Vagina (tissue), 2 donors: Measurements from ENCODE around the gene LCN2. TPM values are rescaled to one million over a fixed set of nuclear protein-coding genes. Genes with fewer than 3 reads are reported as not detected.
A peak's percentile ranks its signal among the peaks of the same experiment; 100 is the strongest.

ENCODE experiments used
- DNase-seq, 2 donors: peaks; one replicate each; pipeline ENCODE4 v3.0.0-alpha.2; 2017; ENCODE audit errors: extremely low spot score in 2 of 2
- H3K27ac ChIP-seq: fragments of 200-600 bp; sonication (generic); one replicate; pipeline ENCODE4 v1.5.1; 2019
- H3K27me3 ChIP-seq: fragments of 200-600 bp; sonication (generic); one replicate; pipeline ENCODE4 v1.5.1; 2019
- H3K36me3 ChIP-seq, 2 donors: fragments of 200-600 bp; sonication (generic); one replicate each; pipeline ENCODE4 v1.5.1; 2017 to 2019
- H3K4me1 ChIP-seq: fragments of 200-600 bp; sonication (generic); one replicate; pipeline ENCODE4 v1.5.1; 2019
- H3K4me3 ChIP-seq, 2 donors: fragments of 200-600 bp; sonication (generic); 1 replicate in 1 of 2; 2 replicates in 1 of 2; pipeline ENCODE4 v1.5.1; 2016 to 2019
- H3K9me3 ChIP-seq: fragments of 200-600 bp; sonication (generic); one replicate; pipeline ENCODE4 v1.5.1; 2019
- CTCF ChIP-seq, 3 experiments: fragments of 450-650 bp in 2 of 3; fragments of 200-600 bp in 1 of 3; sonication (generic) in 1 of 3; IDR thresholded peaks; one replicate each; pipeline ENCODE4 v1.5.1; 2017 to 2019; ENCODE audit warnings: antibody characterized with exemption in 3 of 3, mild to moderate bottlenecking in 2 of 3, moderate library complexity in 2 of 3
- POLR2A ChIP-seq, 2 donors: fragments of 450-650 bp; IDR thresholded peaks; one replicate each; pipeline ENCODE4 v1.6.1; 2017; ENCODE audit warnings: antibody characterized with exemption in 2 of 2, mild to moderate bottlenecking in 2 of 2, moderate library complexity in 2 of 2
- POLR2AphosphoS5 ChIP-seq, 2 donors: sonication (generic); formaldehyde crosslinking; IDR thresholded peaks; one replicate each; pipeline ENCODE4 v1.9.0; 2017; ENCODE audit warnings: antibody characterized with exemption in 2 of 2, mild to moderate bottlenecking in 2 of 2, low read depth in 1 of 2; ENCODE audit not compliant: insufficient read depth in 1 of 2
- intact Hi-C: fragments of 100-400 bp; cut with DNase I; formaldehyde crosslinking; loops from one replicate; pipeline ENCODE4 v1.15.1; 2023
- total RNA-seq: library from RNA; depleted of rRNA; stranded (reverse); fragments of >200 nt; gene quantifications from one replicate; pipeline ENCODE4 v1.2.3, GENCODE V29; 2016

The LCN2 gene
- total RNA-seq, 1 donor from 2014 or later = 136 TPM

- intact Hi-C loops = no loop called here
- no peaks in the 10 kb centered on the region for H3K4me1 ChIP-seq
- no peak for TF ChIP-seq POLR2AphosphoS5 (IDR thresholded peaks at IDR 0.05; ENCODE audit: insufficient read depth in 1 of 2, low read depth in 1 of 2)
- TF ChIP-seq POLR2A (IDR thresholded peaks at IDR 0.05) = no peak
- TF ChIP-seq CTCF (IDR thresholded peaks at IDR 0.05) = no peak
- no peak overlapping the region for H3K4me3 ChIP-seq
- no peak for DNase-seq
- H3K9me3 ChIP-seq = no peaks in the 10 kb centered on the region
- H3K27ac ChIP-seq = no peak overlapping the region
- H3K27me3 ChIP-seq = no peaks in the 10 kb centered on the region
- peaks cover 0 to 72% of the 10 kb centered on the region in 2 donors for H3K36me3 ChIP-seq
Measured at GRCh38 chr9:128168731-128169308, 19.6 kb downstream of the LCN2 start.

GRCh38 chr9:128169492-128169891 is 20.2 kb downstream of the LCN2 start:
- no peak for DNase-seq
- Histone ChIP-seq H3K27me3 (no peaks in the 10 kb centered on the region), H3K4me1 (no peaks in the 10 kb centered on the region), H3K36me3 (peaks cover 0 to 70% of the 10 kb centered on the region in 2 donors), H3K27ac (no peak overlapping the region), H3K9me3 (no peaks in the 10 kb centered on the region), H3K4me3 (no peak overlapping the region)
- intact Hi-C loops = no loop called here
- TF ChIP-seq POLR2AphosphoS5 (IDR thresholded peaks at IDR 0.05; ENCODE audit: insufficient read depth in 1 of 2, low read depth in 1 of 2) (no peak), POLR2A (IDR thresholded peaks at IDR 0.05) (no peak), CTCF (IDR thresholded peaks at IDR 0.05) (no peak)

- DNase-seq = no peak
- Histone ChIP-seq H3K27me3 (no peaks in the 10 kb centered on the region), H3K4me3 (no peak overlapping the region), H3K4me1 (no peaks in the 10 kb centered on the region), H3K27ac (no peak overlapping the region), H3K36me3 (peaks cover 0 to 70% of the 10 kb centered on the region in 2 donors), H3K9me3 (no peaks in the 10 kb centered on the region)
- TF ChIP-seq CTCF (IDR thresholded peaks at IDR 0.05) (no peak), POLR2A (IDR thresholded peaks at IDR 0.05) (no peak), POLR2AphosphoS5 (IDR thresholded peaks at IDR 0.05; ENCODE audit: insufficient read depth in 1 of 2, low read depth in 1 of 2) (no peak)
- intact Hi-C loops = no loop called here
Measured at GRCh38 chr9:128169925-128170324, 20.7 kb downstream of the LCN2 start.

- H3K4me3 ChIP-seq = no peak overlapping the region
- no peaks in the 10 kb centered on the region for H3K9me3 ChIP-seq
- TF ChIP-seq CTCF (IDR thresholded peaks at IDR 0.05) (no peak), POLR2AphosphoS5 (IDR thresholded peaks at IDR 0.05; ENCODE audit: insufficient read depth in 1 of 2, low read depth in 1 of 2) (no peak), POLR2A (IDR thresholded peaks at IDR 0.05) (no peak)
- no peaks in the 10 kb centered on the region for H3K27me3 ChIP-seq
- H3K36me3 ChIP-seq = peaks cover 0 to 67% of the 10 kb centered on the region in 2 donors
- no peaks in the 10 kb centered on the region for H3K4me1 ChIP-seq
- no peak overlapping the region for H3K27ac ChIP-seq
- DNase-seq = peak in 1 of 2 donors; percentile 82
- intact Hi-C loops = no loop called here
Measured at GRCh38 chr9:128174062-128174461, 24.8 kb downstream of the LCN2 start.

GRCh38 chr9:128175102-128175563 is 25.9 kb downstream of the LCN2 start:
- H3K9me3 ChIP-seq = no peaks in the 10 kb centered on the region
- no peak overlapping the region for H3K27ac ChIP-seq

More at GRCh38 chr9:128175102-128175563, 25.9 kb downstream of the LCN2 start:
- intact Hi-C loops = no loop called here
- Histone ChIP-seq H3K27me3 (no peaks in the 10 kb centered on the region), H3K4me1 (no peaks in the 10 kb centered on the region), H3K4me3 (no peak overlapping the region), H3K36me3 (peaks cover 0 to 67% of the 10 kb centered on the region in 2 donors)
- DNase-seq = no peak
- TF ChIP-seq POLR2A (IDR thresholded peaks at IDR 0.05) = no peak
- TF ChIP-seq POLR2AphosphoS5 (IDR thresholded peaks at IDR 0.05; ENCODE audit: insufficient read depth in 1 of 2, low read depth in 1 of 2) = no peak
- no peak for TF ChIP-seq CTCF (IDR thresholded peaks at IDR 0.05)
